NB4 (cell line): ENCODE results near the gene WASF3.

Experiments
- POLR2A ChIP-seq: IDR thresholded peaks from 2 replicates; pipeline ENCODE4 v1.6.1; 2011; ENCODE audit warnings: mild to moderate bottlenecking; ENCODE audit not compliant: insufficient read length; ENCODE audit errors: extremely low read depth
- TF ChIP-seq, protein P1 (sequence below): IDR thresholded peaks from one replicate; pipeline ENCODE4 v1.5.1; 2012; ENCODE audit warnings: low read depth, low read length

DNA sequence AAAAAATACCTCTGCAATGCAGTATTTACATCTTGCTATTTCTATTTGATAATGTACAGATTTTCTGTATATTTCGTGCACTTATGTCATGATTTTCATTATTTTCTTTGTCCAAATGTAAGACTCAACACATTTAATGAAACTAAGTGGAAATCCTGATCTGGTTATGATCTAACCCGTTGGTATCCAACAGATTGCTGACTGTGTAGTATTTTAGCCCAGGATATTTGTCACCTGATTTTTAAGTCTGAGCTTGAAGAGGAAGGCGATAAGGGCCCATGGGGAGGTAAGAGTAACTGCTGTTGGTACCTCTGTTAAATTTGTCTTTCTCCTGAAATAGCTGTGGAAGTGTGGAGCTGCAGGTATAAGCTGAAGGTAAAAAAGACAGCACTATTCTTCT is 45.3 kb downstream of the WASF3 start:
- TF ChIP-seq POLR2A, result no peak
- TF ChIP-seq, protein P1, sequence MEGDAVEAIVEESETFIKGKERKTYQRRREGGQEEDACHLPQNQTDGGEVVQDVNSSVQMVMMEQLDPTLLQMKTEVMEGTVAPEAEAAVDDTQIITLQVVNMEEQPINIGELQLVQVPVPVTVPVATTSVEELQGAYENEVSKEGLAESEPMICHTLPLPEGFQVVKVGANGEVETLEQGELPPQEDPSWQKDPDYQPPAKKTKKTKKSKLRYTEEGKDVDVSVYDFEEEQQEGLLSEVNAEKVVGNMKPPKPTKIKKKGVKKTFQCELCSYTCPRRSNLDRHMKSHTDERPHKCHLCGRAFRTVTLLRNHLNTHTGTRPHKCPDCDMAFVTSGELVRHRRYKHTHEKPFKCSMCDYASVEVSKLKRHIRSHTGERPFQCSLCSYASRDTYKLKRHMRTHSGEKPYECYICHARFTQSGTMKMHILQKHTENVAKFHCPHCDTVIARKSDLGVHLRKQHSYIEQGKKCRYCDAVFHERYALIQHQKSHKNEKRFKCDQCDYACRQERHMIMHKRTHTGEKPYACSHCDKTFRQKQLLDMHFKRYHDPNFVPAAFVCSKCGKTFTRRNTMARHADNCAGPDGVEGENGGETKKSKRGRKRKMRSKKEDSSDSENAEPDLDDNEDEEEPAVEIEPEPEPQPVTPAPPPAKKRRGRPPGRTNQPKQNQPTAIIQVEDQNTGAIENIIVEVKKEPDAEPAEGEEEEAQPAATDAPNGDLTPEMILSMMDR, result no peak
